CD8-positive, alpha-beta memory T cell (primary cell): ENCODE results near the gene MZF1. TPM values are rescaled to one million over a fixed set of nuclear protein-coding genes. Genes with fewer than 3 reads are reported as not detected.
"Not testable (repeated sequence)": the region's sequence is repeated elsewhere in the genome, so short reads cannot be mapped to it uniquely, and the experiment has no call there.

Experiments
- CTCF ChIA-PET: fragments of 350-600 bp; sonication (Branson Sonifier 250); formaldehyde crosslinking; loops from one replicate; lab custom pipeline; 2021; ENCODE audit warnings: antibody characterized with exemption; lab: Charles Lee
- POLR2A ChIA-PET: fragments of 350-600 bp; sonication (Branson Sonifier 250); formaldehyde crosslinking; loops from one replicate; lab custom pipeline; 2021; ENCODE audit warnings: antibody characterized with exemption; lab: Charles Lee
- DNase-seq, 5 donors: peaks; one replicate each; pipeline versions ENCODE4 v3.0.0 to v3.0.0-alpha.2; 2020 to 2022; ENCODE audit warnings: mixed read lengths in 1 of 5
- H3K27ac ChIP-seq: one replicate; pipeline ENCODE4 v1.7.0; 2013; ENCODE audit warnings: low read depth, mild to moderate bottlenecking, low read length, moderate library complexity
- H3K27me3 ChIP-seq: 2 replicates; pipeline ENCODE4 v1.7.0; 2013; ENCODE audit warnings: low read length, mild to moderate bottlenecking; ENCODE audit not compliant: insufficient read depth, poor library complexity, severe bottlenecking
- H3K36me3 ChIP-seq: 2 replicates; pipeline ENCODE4 v1.7.0; 2013; ENCODE audit warnings: mild to moderate bottlenecking, low read length, moderate library complexity; ENCODE audit not compliant: insufficient read depth
- H3K4me1 ChIP-seq: 2 replicates; pipeline ENCODE4 v1.7.0; 2013; ENCODE audit warnings: mild to moderate bottlenecking, low read length, moderate library complexity; ENCODE audit not compliant: insufficient read depth
- H3K4me3 ChIP-seq: 2 replicates; pipeline ENCODE4 v1.7.0; 2013; ENCODE audit warnings: mild to moderate bottlenecking, low read length
- H3K9me3 ChIP-seq: 2 replicates; pipeline ENCODE4 v1.7.0; 2013; ENCODE audit warnings: mild to moderate bottlenecking, low read length
- H3K27ac Mint-ChIP-seq, 8 donors: one replicate each; pipeline ENCODE4 v1.8.0; 2020 to 2021; ENCODE audit warnings: mixed read lengths in 8 of 8, mild to moderate bottlenecking in 6 of 8, inconsistent platforms in 3 of 8, moderate library complexity in 3 of 8
- H3K27me3 Mint-ChIP-seq, 2 donors: one replicate each; pipeline ENCODE4 v1.8.0; 2020 to 2021; ENCODE audit warnings: mixed read lengths in 2 of 2, mild to moderate bottlenecking in 1 of 2, moderate library complexity in 1 of 2
- H3K36me3 Mint-ChIP-seq, 3 donors: one replicate each; pipeline ENCODE4 v1.8.0; 2020 to 2021; ENCODE audit warnings: mixed read lengths in 3 of 3, inconsistent platforms in 1 of 3, mild to moderate bottlenecking in 1 of 3
- H3K4me1 Mint-ChIP-seq, 3 donors: one replicate each; pipeline ENCODE4 v1.8.0; 2020 to 2021; ENCODE audit warnings: mixed read lengths in 3 of 3, inconsistent platforms in 1 of 3, mild to moderate bottlenecking in 1 of 3
- H3K4me3 Mint-ChIP-seq, 7 donors: one replicate each; pipeline ENCODE4 v1.8.0; 2020 to 2021; ENCODE audit warnings: mixed read lengths in 7 of 7, mild to moderate bottlenecking in 6 of 7, moderate library complexity in 4 of 7, inconsistent platforms in 2 of 7
- H3K9me3 Mint-ChIP-seq, 5 donors: one replicate each; pipeline ENCODE4 v1.8.0; 2020 to 2022; ENCODE audit warnings: mixed read lengths in 5 of 5, mild to moderate bottlenecking in 3 of 5, moderate library complexity in 2 of 5, inconsistent platforms in 1 of 5
- polyA plus RNA-seq: library from polyadenylated mRNA; unstranded; fragments of 300-500 nt; fragmentation: Illumina TruSeq; gene quantifications from one replicate; pipeline ENCODE4 v1.2.3, GENCODE V29; 2021
- total RNA-seq, 2 experiments: library from RNA; stranded (reverse); gene quantifications; one replicate each; pipeline ENCODE4 v1.2.3, GENCODE V29; 2021

Gene MZF1
- total and polyA plus RNA-seq, 3 experiments from 2014 or later = 10.3 to 14.8 (median 14.0) TPM

DNA sequence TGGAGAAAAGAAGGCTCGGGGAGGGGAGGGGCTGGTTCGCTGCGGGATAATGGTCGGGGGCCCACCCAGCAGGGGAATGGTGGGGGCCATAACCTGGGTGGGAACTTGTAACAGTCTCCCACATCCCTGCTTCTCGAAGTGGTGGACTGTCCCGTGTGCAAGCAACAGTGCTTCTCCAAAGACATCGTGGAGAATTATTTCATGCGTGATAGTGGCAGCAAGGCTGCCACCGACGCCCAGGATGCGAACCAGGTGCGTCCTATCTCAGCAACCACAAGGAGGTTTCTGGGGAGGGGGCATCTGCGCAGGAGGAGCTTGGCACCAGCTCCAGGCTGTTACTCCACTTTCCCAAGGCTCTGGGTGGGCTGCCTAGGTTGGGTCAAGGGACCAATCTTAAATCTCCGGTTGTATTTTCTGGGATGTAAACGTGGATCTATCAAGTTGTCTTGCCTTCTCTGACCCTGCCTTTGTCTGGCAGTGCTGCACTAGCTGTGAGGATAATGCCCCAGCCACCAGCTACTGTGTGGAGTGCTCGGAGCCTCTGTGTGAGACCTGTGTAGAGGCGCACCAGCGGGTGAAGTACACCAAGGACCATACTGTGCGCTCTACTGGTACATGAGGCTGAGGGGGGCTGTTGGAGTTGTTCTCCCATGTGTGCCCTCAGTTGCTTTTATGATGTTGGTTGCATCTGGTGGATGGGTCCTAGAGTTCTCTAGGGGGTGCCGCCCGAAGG, 27.7 kb downstream of the MZF1 start:
- Histone ChIP-seq H3K9me3 (no peaks in the 10 kb centered on the region), H3K36me3 (peaks cover 49% of the 10 kb centered on the region), H3K4me1 (peaks cover 23% of the 10 kb centered on the region), H3K4me3 (peak overlapping the region; percentile 59), H3K27me3 (no peaks in the 10 kb centered on the region), H3K27ac (peak overlapping the region; percentile 84)
- Mint-ChIP-seq H3K4me1 (peaks cover 30 to 44% (median 34%) of the 10 kb centered on the region in 3 donors), H3K27me3 (peaks cover 12% of the 10 kb centered on the region in 2 donors), H3K27ac (peak overlapping the region; percentile 76 to 98 (median 93)), H3K36me3 (peaks cover 5 to 57% (median 13%) of the 10 kb centered on the region in 3 donors), H3K4me3 (peak overlapping the region; percentile 87 to 94 (median 92)), H3K9me3 (peaks cover 0 to 1% (median 0%) of the 10 kb centered on the region in 5 donors)
- POLR2A ChIA-PET = interaction anchor here (0.6 to 2.8 kb wide), 4 partner anchors 8 to 25 kb away, joined by 5 to 28 read pairs (median 22); partner anchors contain the start of genes CHMP2A and ZBTB45
- CTCF ChIA-PET = interaction anchor here (0.7 to 3.6 kb wide), 3 partner anchors 9 to 31 kb away, joined by 4 to 29 read pairs (median 12); partner anchors contain the start of gene ZBTB45
- no peak for DNase-seq

DNA sequence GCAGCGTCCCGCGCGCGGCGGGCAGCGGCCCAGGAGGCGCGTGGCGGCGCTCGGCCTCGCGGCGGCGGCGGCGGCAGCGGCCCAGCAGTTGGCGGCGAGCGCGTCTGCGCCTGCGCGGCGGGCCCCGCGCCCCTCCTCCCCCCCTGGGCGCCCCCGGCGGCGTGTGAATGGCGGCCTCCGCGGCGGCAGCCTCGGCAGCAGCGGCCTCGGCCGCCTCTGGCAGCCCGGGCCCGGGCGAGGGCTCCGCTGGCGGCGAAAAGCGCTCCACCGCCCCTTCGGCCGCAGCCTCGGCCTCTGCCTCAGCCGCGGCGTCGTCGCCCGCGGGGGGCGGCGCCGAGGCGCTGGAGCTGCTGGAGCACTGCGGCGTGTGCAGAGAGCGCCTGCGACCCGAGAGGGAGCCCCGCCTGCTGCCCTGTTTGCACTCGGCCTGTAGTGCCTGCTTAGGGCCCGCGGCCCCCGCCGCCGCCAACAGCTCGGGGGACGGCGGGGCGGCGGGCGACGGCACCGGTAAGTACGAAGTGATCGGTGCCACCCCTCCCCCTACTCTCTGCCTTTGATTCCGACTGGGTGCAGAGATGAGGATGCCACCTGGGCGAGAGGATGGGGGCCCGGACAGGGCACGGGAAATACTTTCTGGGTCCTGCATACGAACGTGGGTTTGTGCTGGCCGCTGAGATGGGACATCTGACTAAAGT, 28.4 kb downstream of the MZF1 start:
- peak overlapping the region; percentile 59 for H3K4me3 ChIP-seq
- H3K27me3 ChIP-seq = no peaks in the 10 kb centered on the region
- H3K27ac Mint-ChIP-seq = peak overlapping the region; percentile 15 to 99 (median 94)
- peaks cover 23% of the 10 kb centered on the region for H3K4me1 ChIP-seq
- peaks cover 0 to 1% (median 0%) of the 10 kb centered on the region in 5 donors for H3K9me3 Mint-ChIP-seq
- H3K27ac ChIP-seq = peak overlapping the region; percentile 84
- CTCF ChIA-PET = interaction anchor here (0.7 to 3.6 kb wide), 4 partner anchors 9 to 37 kb away, joined by 3 to 29 read pairs (median 8); partner anchors contain the start of gene ZBTB45
- peaks cover 5 to 50% (median 13%) of the 10 kb centered on the region in 3 donors for H3K36me3 Mint-ChIP-seq
- H3K36me3 ChIP-seq = peaks cover 41% of the 10 kb centered on the region
- DNase-seq = peak in 3 of 5 donors; percentile 72 to 88 (median 74)
- peaks cover 12% of the 10 kb centered on the region in 2 donors for H3K27me3 Mint-ChIP-seq
- peaks cover 30 to 42% (median 34%) of the 10 kb centered on the region in 3 donors for H3K4me1 Mint-ChIP-seq
- no peaks in the 10 kb centered on the region for H3K9me3 ChIP-seq
- POLR2A ChIA-PET = interaction anchor here (1.2 to 2.8 kb wide), 4 partner anchors 10 to 24 kb away, joined by 7 to 28 read pairs (median 22); partner anchors contain the start of genes CHMP2A, UBE2M and ZBTB45
- peak overlapping the region; percentile 89 to 96 (median 94) for H3K4me3 Mint-ChIP-seq

DNA sequence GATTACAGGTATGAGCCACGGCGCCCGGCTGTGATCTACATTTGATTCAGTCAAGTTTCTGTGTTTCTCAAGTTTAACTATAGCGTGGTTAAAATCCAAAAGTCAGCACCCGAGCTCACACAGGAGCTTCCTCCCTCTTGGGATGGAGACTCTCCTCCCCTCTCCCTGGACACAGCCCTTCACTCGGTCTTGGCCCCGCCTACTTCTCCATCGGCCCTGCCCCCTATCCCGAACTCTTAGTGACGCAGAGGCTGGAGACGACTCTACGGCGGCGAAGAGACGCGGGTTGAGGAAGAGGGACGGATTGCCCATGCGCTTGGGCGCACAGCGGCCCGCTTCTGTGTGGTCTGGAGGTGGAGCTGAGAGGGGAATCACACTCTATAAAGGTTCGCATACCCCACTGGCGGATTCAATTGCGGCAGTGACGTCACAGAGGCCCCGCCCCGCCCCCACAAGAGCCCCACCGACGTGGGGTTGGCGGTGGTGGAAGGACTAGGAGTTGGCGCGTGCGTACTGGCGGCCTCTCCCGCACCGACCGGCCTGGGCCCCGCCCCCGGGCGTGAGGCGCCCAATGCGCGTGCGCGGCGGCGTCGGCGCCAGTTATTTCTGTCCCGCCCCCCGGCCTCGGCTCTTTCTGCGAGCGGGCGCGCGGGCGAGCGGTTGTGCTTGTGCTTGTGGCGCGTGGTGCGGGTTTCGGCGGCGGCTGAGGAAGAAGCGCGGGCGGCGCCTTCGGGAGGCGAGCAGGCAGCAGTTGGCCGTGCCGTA, 29.1 kb downstream of the MZF1 start, which contains the start of gene TRIM28:
TSS of gene TRIM28 (plus strand) at position 239 of the 765 bp plus-strand sequence. CDS start 694 bp downstream, outside the sequence.
- Histone ChIP-seq H3K4me3 (peak within 1 kb of the TSS; percentile 71), H3K9me3 (no peaks in the 10 kb centered on the region), H3K27me3 (no peaks in the 10 kb centered on the region), H3K4me1 (peaks cover 24% of the 10 kb centered on the region), H3K27ac (peak within 1 kb of the TSS; percentile 84), H3K36me3 (peaks cover 34% of the 10 kb centered on the region)
- Mint-ChIP-seq H3K27me3 (peaks cover 14 to 17% of the 10 kb centered on the region in 2 donors), H3K4me1 (peaks cover 31 to 42% (median 36%) of the 10 kb centered on the region in 3 donors), H3K4me3 (peak within 1 kb of the TSS; percentile 89 to 96 (median 94)), H3K36me3 (peaks cover 5 to 43% (median 13%) of the 10 kb centered on the region in 3 donors), H3K9me3 (peaks cover 0 to 1% (median 0%) of the 10 kb centered on the region in 5 donors), H3K27ac (peak within 1 kb of the TSS; percentile 98 to 100 (median 99))
- ChIA-PET CTCF (interaction anchor here (1.1 to 3.6 kb wide), 4 partner anchors 11 to 38 kb away, joined by 3 to 29 read pairs (median 8); partner anchors contain the start of genes CHMP2A and ZBTB45), POLR2A (interaction anchor here (1.0 to 2.8 kb wide), 5 partner anchors 8 to 24 kb away, joined by 3 to 28 read pairs (median 17); partner anchors contain the start of genes CHMP2A, UBE2M and ZBTB45)
- peak; percentile 100 for DNase-seq

DNA sequence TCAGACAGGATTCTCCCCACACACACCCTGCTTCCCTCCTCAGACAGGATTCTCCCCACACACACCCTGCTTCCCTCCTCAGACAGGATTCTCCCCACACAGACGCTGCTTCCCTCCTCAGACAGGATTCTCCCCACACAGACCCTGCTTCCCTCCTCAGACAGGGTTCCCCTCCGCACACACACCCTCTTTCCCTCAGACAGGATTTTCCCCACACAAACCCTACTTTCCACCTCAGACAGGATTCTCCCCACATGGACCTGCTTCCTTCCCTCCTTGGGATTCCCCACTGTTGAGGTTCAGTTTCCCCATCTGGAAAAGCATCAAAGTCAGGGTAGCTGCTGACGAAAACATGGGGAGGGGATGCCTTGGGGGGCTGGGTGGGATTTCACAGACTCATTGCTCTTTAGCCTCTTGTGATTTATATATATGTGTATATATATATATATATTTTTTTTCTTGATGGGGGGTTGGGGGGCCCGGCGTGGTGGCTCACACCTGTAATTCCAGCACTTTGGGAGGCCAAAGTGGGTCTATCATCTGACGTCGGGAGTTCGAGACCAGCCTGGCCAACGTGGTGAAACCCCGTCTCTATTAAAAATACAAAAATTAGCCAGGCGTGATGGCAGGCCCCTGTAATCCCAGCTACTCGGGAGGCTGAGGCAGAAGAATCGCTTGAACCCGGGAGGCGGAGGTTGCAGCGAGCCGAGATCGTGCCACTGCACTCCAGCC, 30.3 kb downstream of the MZF1 start:
- Histone ChIP-seq H3K36me3 (peaks cover 22% of the 10 kb centered on the region), H3K4me1 (peaks cover 28% of the 10 kb centered on the region)
- peaks cover 5 to 32% (median 9%) of the 10 kb centered on the region in 3 donors for H3K36me3 Mint-ChIP-seq
- not testable (repeated sequence) for H3K9me3 ChIP-seq, DNase-seq, H3K27ac ChIP-seq, H3K4me3 ChIP-seq, H3K27me3 ChIP-seq, H3K9me3 Mint-ChIP-seq
- POLR2A ChIA-PET = interaction anchor here (1.0 to 2.8 kb wide), 4 partner anchors 9 to 22 kb away, joined by 3 to 28 read pairs (median 22); partner anchors contain the start of genes CHMP2A and ZBTB45
- peaks cover 36 to 48% (median 40%) of the 10 kb centered on the region in 3 donors for H3K4me1 Mint-ChIP-seq
- peak overlapping the region in 2 of 7 donors; percentile 31 to 75 for H3K4me3 Mint-ChIP-seq
- peaks cover 14 to 24% of the 10 kb centered on the region in 2 donors for H3K27me3 Mint-ChIP-seq
- H3K27ac Mint-ChIP-seq = peak overlapping the region in 3 of 8 donors; percentile 20 to 79 (median 42)
- CTCF ChIA-PET = interaction anchor here (3.6 kb wide), 1 partner anchor 22 kb away, joined by 29 read pairs; the partner anchor contains the start of gene ZBTB45

DNA sequence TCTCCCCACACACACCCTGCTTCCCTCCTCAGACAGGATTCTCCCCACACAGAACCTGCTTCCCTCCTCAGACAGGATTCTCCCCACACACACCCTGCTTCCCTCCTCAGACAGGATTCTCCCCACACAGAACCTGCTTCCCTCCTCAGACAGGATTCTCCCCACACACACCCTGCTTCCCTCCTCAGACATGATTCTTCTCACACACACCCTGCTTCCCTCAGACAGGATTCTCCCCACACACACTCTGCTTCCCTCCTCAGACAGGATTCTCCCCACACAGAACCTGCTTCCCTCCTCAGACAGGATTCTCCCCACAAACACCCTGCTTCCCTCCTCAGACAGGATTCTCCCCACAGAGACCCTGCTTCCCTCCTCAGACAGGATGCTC, 34.0 kb downstream of the MZF1 start:
- peak overlapping the region in 1 of 8 donors; percentile 34 for H3K27ac Mint-ChIP-seq
- H3K36me3 ChIP-seq, H3K4me1 ChIP-seq, H3K27me3 ChIP-seq, H3K27ac ChIP-seq, DNase-seq, H3K9me3 ChIP-seq, H3K9me3 Mint-ChIP-seq, H3K4me3 ChIP-seq, H3K36me3 Mint-ChIP-seq, POLR2A ChIA-PET: not testable (repeated sequence)
- CTCF ChIA-PET = interaction anchor here (1.0 kb wide), 1 partner anchor 25 kb away, joined by 3 read pairs; no protein-coding TSS in a partner anchor
- H3K4me1 Mint-ChIP-seq = peaks cover 11 to 17% (median 16%) of the 10 kb centered on the region in 3 donors
- H3K27me3 Mint-ChIP-seq = peaks cover 18 to 32% of the 10 kb centered on the region in 2 donors
- H3K4me3 Mint-ChIP-seq = peak overlapping the region in 3 of 7 donors; percentile 35 to 64 (median 43)

DNA sequence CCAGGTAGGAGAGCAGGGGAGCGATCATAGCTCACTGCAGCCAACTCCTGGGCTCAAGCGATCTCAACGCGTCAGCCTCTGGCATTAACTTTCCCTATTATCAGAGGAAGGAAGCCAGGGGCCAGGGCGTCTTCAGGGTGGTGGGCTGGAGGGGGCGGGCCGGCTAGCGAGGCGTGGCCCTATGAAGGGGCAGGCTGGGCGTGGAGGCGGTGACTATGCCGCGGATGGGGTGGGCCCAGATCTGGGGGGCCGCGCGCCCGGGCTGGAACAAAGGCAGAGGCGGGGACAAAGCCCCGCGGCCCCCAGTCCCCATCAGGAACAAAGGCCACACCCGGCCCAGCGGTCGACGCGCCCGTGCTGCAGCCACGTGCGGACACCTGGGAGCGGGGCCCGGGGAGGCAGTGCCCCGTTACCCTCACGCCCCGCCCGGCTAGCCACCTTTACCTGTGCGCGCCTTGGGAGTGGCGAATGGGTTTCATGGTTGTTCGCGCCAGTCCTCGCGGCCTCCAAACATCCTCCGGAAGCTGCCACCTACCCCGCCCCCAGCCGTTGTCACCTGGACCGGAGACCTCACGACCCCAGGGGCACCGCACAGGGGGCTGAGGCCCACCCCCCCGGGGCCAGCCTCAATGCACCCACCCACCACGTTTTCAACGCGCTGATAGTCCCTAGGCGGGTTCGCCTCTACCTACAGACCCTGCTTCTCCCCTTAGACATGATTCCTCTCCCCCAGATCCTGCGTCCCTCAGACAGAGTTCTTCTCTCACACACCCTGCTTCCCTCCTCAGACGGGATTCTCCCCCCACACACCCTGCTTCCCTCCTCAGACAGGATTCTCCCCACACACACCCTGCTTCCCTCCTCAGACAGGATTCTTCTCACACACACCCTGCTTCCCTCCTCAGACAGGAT, 34.6 kb downstream of the MZF1 start:
- POLR2A ChIA-PET = interaction anchor here (0.7 kb wide), 1 partner anchor 7 kb away, joined by 5 read pairs; no protein-coding TSS in a partner anchor
- H3K9me3 Mint-ChIP-seq = no peaks in the 10 kb centered on the region
- Histone ChIP-seq H3K27me3 (no peaks in the 10 kb centered on the region), H3K4me3 (peak overlapping the region; percentile 37), H3K27ac (no peak overlapping the region), H3K9me3 (no peaks in the 10 kb centered on the region), H3K36me3 (no peaks in the 10 kb centered on the region), H3K4me1 (peaks cover 5% of the 10 kb centered on the region)
- H3K36me3 Mint-ChIP-seq = no peaks in the 10 kb centered on the region
- CTCF ChIA-PET = interaction anchor here (1.0 kb wide), 2 partner anchors 19 to 24 kb away, joined by 3 read pairs; partner anchors contain the start of gene ZBTB45
- H3K4me1 Mint-ChIP-seq = peaks cover 6 to 11% (median 10%) of the 10 kb centered on the region in 3 donors
- DNase-seq = peak in 2 of 5 donors; percentile 49 to 60
- peaks cover 12 to 31% of the 10 kb centered on the region in 2 donors for H3K27me3 Mint-ChIP-seq
- H3K27ac Mint-ChIP-seq = peak overlapping the region in 3 of 8 donors; percentile 40 to 64 (median 52)
- peak overlapping the region; percentile 41 to 85 (median 50) for H3K4me3 Mint-ChIP-seq
